Measurements from ENCODE around the gene NUDT15. TPM values are rescaled to one million over a fixed set of nuclear protein-coding genes. Genes with fewer than 3 reads are reported as not detected.

Gene NUDT15
- total RNA-seq, 4 donors from 2014 or later, result 7.1 to 13.9 (median 10.7) TPM

DNA sequence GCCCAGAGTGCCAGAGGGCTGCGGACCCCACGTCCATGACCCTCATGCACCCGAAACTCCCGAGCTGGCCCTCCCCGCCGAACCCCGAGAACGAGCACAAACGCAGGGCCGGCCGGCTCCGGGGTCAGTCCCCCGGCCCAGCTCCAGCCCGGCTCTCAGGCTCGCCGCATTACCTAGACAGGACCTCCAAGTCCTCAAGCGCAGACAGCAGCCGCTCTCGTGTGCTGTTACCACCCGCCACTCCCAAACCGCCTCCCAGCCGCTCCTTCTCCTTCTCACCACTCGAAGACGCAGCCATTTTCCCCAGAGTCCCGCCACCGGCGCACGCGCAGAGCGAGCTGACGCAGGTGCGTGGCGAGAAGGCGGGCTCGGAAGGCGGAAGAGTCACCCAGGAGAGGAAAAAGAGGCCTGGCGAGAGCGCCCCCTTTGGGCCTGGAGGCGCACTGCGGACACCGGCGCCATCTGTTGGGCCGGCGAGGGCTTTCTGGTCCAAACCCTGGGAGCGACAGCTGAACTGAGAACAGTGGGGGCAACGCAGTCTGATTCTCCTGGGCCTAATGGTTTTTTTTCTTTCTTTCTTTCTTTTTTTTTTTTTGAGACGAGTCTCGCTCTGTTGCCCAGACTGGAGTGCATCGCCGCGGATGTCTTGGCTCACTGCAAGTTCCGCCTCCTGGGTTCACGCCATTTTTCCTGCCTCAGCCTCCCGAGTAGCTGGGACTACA lies 57.4 kb downstream of the NUDT15 start, which contains the start of gene MED4:
Gene MED4, minus strand, starts transcription at position 324 of the 722 bp plus-strand sequence. Its CDS starts 26 bp downstream, at position 298.
- intact Hi-C loops (cut with DNase I; ENCODE audit: low total_unique reads), result loop anchor here (2.0 to 5.0 kb wide), 3 partner anchors 58 to 207 kb away; partner anchors contain the start of genes ITM2B, NUDT15 and RB1
- Histone ChIP-seq H3K4me3 (peak within 1 kb of the TSS; percentile 85 to 99 (median 93)), H3K36me3 (no peaks in the 10 kb centered on the region), H3K27me3 (no peaks in the 10 kb centered on the region), H3K27ac (peak within 1 kb of the TSS; percentile 84 to 94 (median 91)), H3K9me3 (no peaks in the 10 kb centered on the region), H3K4me1 (peaks cover 37 to 44% of the 10 kb centered on the region in 2 donors)
- TF ChIP-seq, protein P1, sequence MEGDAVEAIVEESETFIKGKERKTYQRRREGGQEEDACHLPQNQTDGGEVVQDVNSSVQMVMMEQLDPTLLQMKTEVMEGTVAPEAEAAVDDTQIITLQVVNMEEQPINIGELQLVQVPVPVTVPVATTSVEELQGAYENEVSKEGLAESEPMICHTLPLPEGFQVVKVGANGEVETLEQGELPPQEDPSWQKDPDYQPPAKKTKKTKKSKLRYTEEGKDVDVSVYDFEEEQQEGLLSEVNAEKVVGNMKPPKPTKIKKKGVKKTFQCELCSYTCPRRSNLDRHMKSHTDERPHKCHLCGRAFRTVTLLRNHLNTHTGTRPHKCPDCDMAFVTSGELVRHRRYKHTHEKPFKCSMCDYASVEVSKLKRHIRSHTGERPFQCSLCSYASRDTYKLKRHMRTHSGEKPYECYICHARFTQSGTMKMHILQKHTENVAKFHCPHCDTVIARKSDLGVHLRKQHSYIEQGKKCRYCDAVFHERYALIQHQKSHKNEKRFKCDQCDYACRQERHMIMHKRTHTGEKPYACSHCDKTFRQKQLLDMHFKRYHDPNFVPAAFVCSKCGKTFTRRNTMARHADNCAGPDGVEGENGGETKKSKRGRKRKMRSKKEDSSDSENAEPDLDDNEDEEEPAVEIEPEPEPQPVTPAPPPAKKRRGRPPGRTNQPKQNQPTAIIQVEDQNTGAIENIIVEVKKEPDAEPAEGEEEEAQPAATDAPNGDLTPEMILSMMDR (IDR thresholded peaks at IDR 0.05 in 4 of 5, conservative IDR thresholded peaks at IDR 0.05 in 1 of 5), result peak; percentile 96 to 99 (median 98)
- TF ChIP-seq POLR2A (IDR thresholded peaks at IDR 0.05), result peak; percentile 85 to 86
- DNase-seq (peak; percentile 85 to 92), ATAC-seq (peak; percentile 97 to 98)
- in situ Hi-C loops (cut with MboI; ENCODE audit: low sequenced_read_pairs in 4 of 4), result loop anchor here in 2 of 4 donors (10.0 kb wide), 2 partner anchors 60 to 210 kb away; partner anchors contain the start of genes NUDT15 (in 1 of the 2) and RB1 (in 1 of the 2)

DNA sequence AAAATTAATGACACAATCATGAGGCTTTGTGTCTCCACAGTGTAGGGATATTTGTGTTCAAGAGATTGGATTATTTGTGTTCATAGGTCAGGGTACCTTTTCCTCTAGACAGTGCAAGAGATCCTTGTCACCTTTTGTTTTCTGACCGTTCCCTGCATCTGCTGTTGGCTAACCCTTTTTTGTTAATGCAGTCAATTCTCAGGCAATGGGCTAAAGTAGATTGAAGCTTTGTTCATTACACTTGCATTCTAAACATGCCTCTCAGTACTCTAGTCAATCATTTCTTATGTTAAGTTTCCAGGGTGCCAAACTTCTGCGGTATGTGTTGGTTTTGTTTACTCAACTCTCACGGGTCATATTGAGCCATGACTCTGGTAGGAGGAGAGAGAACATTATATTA lies 59.1 kb downstream of the NUDT15 start:
- ATAC-seq (no peak), DNase-seq (no peak)
- in situ Hi-C loops (cut with MboI; ENCODE audit: low sequenced_read_pairs in 4 of 4) (loop anchor here in 2 of 4 donors (10.0 kb wide), 2 partner anchors 62 to 208 kb away; partner anchors contain the start of genes NUDT15 (in 1 of the 2) and RB1 (in 1 of the 2)), intact Hi-C loops (cut with DNase I; ENCODE audit: low total_unique reads) (loop anchor here (5.0 kb wide), 1 partner anchor 206 kb away; the partner anchor contains the start of gene RB1)
- Histone ChIP-seq H3K4me1 (peaks cover 22 to 27% of the 10 kb centered on the region in 2 donors), H3K9me3 (no peaks in the 10 kb centered on the region), H3K27ac (no peak overlapping the region), H3K27me3 (no peaks in the 10 kb centered on the region), H3K36me3 (no peaks in the 10 kb centered on the region), H3K4me3 (no peak overlapping the region)
- no peak for TF ChIP-seq POLR2A (IDR thresholded peaks at IDR 0.05)
- TF ChIP-seq, protein P1 (IDR thresholded peaks at IDR 0.05 in 4 of 5, conservative IDR thresholded peaks at IDR 0.05 in 1 of 5), result no peak

Other genes starting within 250 kb of the NUDT15 start
- gene SUCLA2, start 36.5 kb upstream of the NUDT15 start, total RNA-seq, result 100 to 1,000 TPM in 2 of 4 donors, 10 to 100 TPM in 2; 82.2 to 142 (median 97.0) TPM
- 10 to 100 TPM; 30.7 to 37.5 (median 31.9) TPM for gene MED4, start 57.4 kb downstream of the NUDT15 start, total RNA-seq
- 100 to 1,000 TPM; 107 to 209 (median 168) TPM for gene ITM2B, start 195.5 kb downstream of the NUDT15 start, total RNA-seq

Measured in gastrocnemius medialis (tissue), 4 donors.